GF-D8 (cell line): Measurements from ENCODE around the gene ERCC6L2.
A peak's percentile ranks its signal among the peaks of the same experiment; 100 is the strongest.

Experiments used
- DNase-seq: peaks from one replicate; lab custom pipeline; 2025; lab: John Stamatoyannopoulos, UW

The ERCC6L2 gene, protein sequence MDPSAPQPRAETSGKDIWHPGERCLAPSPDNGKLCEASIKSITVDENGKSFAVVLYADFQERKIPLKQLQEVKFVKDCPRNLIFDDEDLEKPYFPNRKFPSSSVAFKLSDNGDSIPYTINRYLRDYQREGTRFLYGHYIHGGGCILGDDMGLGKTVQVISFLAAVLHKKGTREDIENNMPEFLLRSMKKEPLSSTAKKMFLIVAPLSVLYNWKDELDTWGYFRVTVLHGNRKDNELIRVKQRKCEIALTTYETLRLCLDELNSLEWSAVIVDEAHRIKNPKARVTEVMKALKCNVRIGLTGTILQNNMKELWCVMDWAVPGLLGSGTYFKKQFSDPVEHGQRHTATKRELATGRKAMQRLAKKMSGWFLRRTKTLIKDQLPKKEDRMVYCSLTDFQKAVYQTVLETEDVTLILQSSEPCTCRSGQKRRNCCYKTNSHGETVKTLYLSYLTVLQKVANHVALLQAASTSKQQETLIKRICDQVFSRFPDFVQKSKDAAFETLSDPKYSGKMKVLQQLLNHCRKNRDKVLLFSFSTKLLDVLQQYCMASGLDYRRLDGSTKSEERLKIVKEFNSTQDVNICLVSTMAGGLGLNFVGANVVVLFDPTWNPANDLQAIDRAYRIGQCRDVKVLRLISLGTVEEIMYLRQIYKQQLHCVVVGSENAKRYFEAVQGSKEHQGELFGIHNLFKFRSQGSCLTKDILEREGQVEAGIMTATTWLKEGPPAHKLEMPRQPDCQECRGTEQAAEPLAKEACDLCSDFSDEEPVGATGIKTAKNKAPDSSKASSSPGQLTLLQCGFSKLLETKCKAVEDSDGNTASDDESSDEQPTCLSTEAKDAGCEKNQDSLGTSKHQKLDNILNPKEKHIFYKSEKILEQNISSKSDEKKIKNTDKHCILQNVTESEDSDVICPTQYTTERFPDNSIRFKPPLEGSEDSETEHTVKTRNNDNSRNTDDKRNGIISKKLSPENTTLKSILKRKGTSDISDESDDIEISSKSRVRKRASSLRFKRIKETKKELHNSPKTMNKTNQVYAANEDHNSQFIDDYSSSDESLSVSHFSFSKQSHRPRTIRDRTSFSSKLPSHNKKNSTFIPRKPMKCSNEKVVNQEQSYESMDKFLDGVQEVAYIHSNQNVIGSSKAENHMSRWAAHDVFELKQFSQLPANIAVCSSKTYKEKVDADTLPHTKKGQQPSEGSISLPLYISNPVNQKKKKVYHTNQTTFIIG (N-terminal part only)

DNA sequence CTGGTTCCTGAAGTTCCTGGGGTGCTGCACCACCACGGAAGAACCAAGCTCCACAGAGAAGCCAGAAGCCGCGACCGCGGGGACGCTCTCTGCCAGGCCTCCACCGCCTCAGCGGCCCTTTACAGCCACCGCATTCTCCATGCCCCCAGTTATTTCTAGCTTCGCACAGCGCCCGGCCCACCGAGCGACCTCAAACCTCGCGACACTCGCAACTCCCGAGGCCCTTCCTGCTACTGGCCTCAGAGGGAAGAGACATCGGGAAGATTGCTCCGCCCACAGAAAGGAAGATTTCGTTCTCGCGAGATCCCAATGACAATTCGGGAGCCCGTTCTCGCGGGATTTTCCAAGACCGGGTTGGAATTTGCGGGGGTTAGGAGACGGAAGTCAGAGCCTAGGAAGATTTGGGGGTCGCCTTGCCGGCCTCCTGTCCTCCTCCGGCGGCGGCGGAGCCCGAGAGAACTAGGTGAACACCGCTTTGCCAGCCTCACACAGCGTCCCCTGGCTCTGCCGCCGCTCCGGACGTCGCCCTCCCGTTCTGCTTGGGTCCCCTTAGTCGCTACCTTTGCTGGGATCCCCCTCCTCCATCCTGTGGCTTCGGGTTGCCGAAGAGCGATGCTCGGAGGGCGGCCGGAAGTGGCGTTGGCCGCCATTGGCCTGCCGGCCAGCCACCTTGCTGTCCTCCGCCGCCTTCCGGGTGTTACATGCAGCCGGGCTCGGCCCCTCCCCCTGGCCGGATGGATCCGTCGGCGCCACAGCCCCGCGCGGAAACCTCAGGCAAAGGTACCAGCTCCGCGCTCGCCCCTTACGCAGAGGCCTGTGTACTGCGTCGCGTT lies at the start of gene ERCC6L2:
ERCC6L2 (plus strand) TSS at position 387 of the 833 bp plus-strand sequence; CDS start at position 735, 348 bp downstream.
- peak; percentile 88 for DNase-seq

DNA sequence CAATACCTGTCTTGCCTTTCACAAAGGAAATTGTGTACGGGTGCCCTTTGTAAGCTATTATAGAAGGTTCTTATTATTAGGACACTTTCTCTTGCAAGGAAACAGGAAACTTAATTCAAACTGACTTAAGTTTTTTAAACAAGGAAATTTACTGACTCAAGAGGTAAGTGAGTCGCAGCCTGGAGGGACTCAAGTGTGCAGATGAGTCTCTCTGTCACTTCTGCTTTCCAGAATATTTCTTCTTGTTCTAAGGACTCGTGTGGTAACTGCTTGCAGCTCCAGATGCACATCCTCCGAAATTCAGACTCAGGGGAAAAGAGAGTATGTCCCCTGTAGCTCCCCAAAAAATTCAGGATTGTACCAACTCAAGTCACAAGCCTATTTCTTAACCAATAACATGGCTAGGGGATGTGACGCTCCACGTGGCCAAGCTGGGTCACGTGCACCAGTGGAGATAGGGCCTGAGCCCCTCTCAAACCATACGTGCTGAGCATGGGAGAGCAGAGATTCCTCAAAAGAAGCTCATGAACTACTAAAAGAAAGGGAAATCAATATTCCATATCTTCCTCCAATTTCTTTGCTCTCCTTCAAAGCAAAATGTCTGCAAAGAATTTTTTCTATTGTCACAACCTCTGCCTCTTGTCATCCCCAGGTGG lies 49.2 kb upstream of the ERCC6L2 start:
- no peak for DNase-seq

GRCh38 chr9:95830768-95831167 lies 44.7 kb upstream of the ERCC6L2 start:
- DNase-seq = no peak

DNA sequence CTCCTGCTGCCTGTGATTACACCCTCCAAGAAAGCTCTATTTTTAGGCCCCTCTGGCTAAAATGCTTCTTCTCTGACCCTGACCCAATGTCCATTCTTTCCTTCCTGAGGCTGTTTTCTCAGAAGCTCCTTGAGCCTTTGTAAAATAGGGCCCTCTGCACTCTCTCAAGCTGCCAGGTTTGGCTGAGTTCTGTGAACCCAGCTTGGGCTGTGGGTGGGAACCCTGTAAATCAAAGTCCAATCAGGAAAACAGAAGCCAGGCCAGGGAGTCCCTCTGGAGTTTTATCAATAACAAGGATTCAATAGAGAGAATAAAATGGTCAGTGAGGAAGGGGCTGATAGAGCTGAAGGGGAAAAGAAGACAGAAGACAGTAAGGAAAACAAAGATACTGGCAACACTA lies 43.7 kb upstream of the ERCC6L2 start:
- no peak for DNase-seq

GRCh38 chr9:95833546-95834178 lies 41.8 kb upstream of the ERCC6L2 start:
- no peak for DNase-seq

GRCh38 chr9:95834281-95834907 lies 41.1 kb upstream of the ERCC6L2 start:
- DNase-seq = no peak

DNA sequence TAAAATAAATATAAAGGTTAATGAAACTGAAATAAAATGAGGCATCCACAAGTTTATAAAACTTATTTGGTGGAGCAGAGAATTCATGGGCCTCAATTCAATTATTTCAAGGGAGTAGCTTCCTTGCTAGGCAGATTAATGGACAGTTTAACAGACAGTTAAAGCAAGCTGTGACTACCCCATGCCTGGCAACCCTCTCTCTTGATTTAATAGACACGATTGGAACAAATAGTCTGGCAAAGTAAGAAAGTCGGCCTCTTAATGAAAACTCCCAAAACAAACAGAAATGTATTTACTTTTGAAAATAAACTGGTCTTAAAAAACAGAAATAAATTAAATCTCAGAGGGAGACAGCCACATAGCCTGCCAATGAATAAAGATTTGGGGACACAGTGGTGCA lies 40.1 kb upstream of the ERCC6L2 start:
- no peak for DNase-seq

- DNase-seq = no peak
Measured at GRCh38 chr9:95836072-95836471, 39.4 kb upstream of the ERCC6L2 start.

DNA sequence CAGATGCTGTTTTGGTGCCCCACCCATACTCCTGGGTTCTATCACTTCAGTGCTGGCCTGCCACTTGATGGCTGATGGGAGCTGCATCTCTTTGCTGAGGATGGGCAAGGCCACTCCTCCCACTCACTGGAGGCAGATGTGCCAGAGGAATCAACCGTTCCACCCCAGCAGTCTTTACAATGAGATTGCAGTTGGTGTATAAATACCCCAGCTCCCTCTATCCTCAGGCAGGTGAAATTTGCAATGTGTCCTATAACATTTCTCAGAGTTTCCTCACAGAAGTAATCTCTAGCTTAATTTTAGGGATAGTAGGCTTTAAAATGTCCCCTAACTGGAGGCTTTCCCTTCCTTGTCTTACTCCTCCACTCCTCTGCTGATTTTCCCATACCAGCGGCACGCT lies 36.5 kb upstream of the ERCC6L2 start:
- no peak for DNase-seq

DNA sequence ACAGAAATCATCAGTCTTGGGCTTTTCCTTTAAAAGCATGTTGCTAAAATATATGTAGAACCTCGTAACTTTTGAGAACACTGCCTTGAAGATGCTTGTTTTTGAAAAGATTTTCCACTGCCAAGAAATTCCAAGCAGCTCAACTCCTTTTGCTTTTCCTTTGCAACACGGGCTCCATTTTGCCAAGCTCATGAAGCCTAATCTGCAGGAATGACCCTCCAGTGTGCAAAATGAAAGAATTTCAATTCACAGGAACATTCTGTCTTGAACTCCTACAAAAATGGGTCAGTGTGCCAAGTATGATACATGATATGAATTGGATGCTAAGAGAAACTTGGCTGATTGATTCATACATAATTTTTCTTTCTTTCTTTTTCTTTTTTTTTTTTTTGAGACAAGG lies 35.4 kb upstream of the ERCC6L2 start:
- no peak for DNase-seq

- no peak for DNase-seq
Measured at GRCh38 chr9:95841377-95841776, 34.1 kb upstream of the ERCC6L2 start.

GRCh38 chr9:95845751-95846150 lies 29.7 kb upstream of the ERCC6L2 start:
- DNase-seq = no peak

DNA sequence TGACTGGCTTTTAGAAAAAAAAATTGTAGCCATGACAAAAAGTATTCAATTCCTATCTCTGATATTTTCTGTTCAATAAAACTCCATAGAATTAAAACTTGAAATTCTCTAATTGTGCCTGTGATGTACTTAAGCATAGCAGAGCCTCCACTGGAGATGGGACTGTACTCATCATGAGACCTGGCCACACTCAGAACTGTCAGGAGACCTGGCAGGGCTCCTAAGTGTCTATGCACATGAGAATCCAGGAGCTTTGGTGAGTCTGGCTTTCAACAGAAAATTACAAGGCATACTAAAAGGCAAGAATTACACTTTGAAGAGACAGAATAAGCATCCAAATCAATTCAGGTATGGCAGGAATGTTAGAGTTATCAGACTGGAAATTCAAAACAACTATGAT lies 26.7 kb upstream of the ERCC6L2 start:
- no peak for DNase-seq

DNA sequence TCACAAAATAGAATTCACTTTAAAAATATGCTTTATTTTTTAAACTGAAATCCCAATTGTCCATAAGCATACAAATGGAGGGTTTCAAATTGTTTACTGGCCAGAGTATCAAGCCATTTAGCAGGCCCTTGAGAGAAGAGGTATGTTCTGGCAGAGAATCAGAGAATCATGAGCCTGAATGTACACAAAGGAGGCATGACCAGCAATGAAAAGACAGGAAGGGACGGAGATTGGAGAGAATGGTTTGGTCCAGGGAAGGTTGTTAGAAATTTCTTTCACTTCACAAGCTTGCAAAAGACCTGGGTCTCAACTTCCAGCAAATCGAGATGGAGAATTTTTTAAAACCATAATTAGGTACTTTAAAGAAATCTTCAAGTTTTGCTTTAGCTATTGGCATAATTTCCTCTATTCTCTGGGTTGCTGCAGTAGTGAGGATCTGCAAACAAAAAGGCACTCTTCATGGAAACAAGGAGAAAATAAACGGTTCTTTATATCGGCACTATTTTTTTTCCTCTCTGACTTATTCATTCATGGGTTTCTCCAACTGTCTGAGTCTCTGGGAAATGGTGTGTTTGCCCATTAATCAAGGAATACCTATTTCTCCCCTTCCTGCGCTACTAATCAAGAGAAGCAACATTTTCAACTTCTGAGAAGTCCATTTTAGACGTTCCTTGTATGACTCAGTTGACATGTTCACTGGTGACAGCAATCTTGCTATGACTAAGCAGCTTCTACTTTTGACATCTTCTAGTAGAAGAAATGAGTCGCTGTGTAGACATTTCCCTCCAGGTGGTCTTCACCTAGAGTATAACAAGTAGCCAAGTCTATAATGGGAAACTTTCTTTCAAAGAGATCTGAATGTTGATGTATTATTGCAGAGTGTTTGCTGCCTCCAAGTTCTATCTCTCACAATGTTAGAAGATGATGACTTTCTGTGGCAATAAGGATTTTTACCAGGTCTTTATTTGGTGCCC lies 23.1 kb upstream of the ERCC6L2 start:
- no peak for DNase-seq

DNA sequence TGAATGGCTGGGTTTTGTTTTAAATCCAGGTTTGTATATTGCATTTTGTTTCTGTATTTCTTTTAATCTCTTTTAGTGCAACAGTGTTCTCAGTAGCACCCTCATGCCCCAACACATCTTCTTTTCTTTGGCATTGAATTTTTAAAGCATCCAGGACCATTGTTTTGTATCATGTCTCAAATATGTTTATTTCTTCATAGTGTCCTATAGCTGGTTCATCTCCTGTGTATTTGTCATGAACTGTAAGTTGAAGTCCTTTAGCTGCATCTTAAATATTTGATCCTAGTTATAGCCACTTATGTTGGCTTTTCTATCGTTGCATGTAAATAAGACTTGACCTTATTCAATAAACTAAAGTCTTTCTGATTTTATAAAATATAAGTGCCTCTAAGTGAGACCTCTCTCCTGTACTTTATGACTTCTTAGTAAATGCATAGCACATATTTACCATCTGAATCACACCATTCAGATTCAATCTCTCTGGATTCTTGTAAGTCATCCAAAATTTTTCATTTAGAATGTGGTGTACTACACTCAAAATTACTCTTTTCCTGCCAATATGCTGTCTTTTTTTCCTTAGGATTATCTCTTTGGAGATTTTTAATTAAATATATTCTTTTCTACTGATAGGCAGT lies 21.0 kb upstream of the ERCC6L2 start:
- no peak for DNase-seq

- no peak for DNase-seq
Measured at GRCh38 chr9:95855961-95856360, 19.5 kb upstream of the ERCC6L2 start.

DNA sequence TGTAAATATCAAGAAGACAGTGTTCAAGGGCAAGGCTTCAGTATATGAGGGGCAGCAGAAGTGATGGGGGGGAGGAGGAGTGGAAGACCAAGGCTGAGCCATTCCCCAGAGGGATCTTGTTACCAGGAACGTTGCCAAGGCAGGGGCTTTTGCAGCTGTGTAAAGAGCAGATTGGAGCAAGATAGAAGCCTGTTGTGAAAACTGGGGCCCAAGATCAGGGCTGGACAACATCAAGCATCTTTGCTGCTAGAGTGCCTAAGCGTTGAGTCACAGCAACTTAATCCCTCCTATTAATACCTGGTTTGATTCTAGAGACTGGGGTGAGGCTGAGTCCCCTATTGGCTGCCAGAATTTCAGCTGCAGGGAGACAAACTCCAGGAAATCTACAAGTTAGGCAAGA lies 18.4 kb upstream of the ERCC6L2 start:
- no peak for DNase-seq

DNA sequence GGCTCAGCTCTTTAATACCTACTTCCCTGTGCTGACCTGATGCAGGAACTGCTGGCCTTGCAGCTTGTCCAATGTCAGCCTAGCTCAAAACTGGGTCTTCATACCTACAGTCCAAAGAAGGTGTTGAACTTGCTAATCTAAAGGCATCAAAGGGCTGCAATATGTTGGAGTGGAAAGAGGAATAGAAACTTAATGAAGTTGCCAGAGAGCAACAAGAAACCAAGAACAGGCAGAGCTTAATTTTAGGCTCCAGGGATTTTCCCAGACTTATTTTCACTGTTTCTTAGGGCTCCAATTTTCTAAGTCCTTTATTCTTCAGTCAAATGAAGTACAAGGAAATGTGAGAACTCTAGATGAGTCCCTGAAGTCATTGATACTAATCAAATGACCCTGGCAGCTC lies 17.6 kb upstream of the ERCC6L2 start:
- DNase-seq = no peak
